Measurements from ENCODE around the gene PALD1.

GRCh38 chr10:70576803-70577517 lies 98.4 kb downstream of the PALD1 start:
- TF ChIP-seq CTCF (IDR thresholded peaks at IDR 0.05) (no peak), PHF8 (IDR thresholded peaks at IDR 0.05; ENCODE audit: borderline replicate concordance, low read depth) (no peak), HMGXB4 (CRISPR knock-in tag; IDR thresholded peaks at IDR 0.05; ENCODE audit: borderline replicate concordance) (no peak), USF2 (IDR thresholded peaks at IDR 0.05) (no peak), MAFK (IDR thresholded peaks at IDR 0.05; ENCODE audit: partially characterized antibody) (no peak), REST (IDR thresholded peaks at IDR 0.05) (no peak), ZSCAN20 (CRISPR knock-in tag; IDR thresholded peaks at IDR 0.05) (no peak), POLR2A (IDR thresholded peaks at IDR 0.05; ENCODE audit: low read length) (no peak), CEBPB (IDR thresholded peaks at IDR 0.05) (no peak), NFE2L2 (conservative IDR thresholded peaks at IDR 0.05; ENCODE audit: low read length) (no peak), SMC3 (IDR thresholded peaks at IDR 0.05) (no peak), JUN (IDR thresholded peaks at IDR 0.05) (no peak)

Data from A549 (cell line).